ENCODE measurements around the gene KBTBD13.

The KBTBD13 gene

GRCh38 chr15:65038836-65039235 is 37.7 kb upstream of the KBTBD13 start:
- no peak overlapping the region for H2AFZ ChIP-seq (ENCODE audit: low read depth, low read length)
- no peak overlapping the region for H4K91ac ChIP-seq (ENCODE audit: low read length)

GRCh38 chr15:65040461-65040860 is 36.1 kb upstream of the KBTBD13 start:
- Histone ChIP-seq H2BK12ac (ENCODE audit: low read length in 2 of 2) (no peak overlapping the region), H3K14ac (ENCODE audit: low read length in 2 of 2) (no peak overlapping the region), H3K4me3 (ENCODE audit: insufficient read depth in 1 of 2, low read depth in 1 of 2, low read length in 2 of 2) (no peak overlapping the region), H3K9me3 (ENCODE audit: control insufficient read depth, low read length) (no peaks in the 10 kb centered on the region), H4K91ac (ENCODE audit: low read length) (no peak overlapping the region), H3K23ac (ENCODE audit: low read length in 2 of 2) (no peak overlapping the region), H3K9ac (ENCODE audit: low read length) (no peak overlapping the region), H3K36me3 (ENCODE audit: control insufficient read depth in 1 of 2, insufficient read depth in 2 of 2, low read depth in 1 of 2, low read length in 2 of 2) (no peaks in the 10 kb centered on the region), H3K27ac (ENCODE audit: low read length, poor library complexity, severe bottlenecking) (no peak overlapping the region), H3K4ac (ENCODE audit: low read depth in 1 of 2, low read length in 2 of 2) (no peak overlapping the region), H3K27me3 (ENCODE audit: control insufficient read depth in 1 of 2, insufficient read depth in 1 of 2, low read length in 2 of 2) (no peaks in the 10 kb centered on the region), H4K8ac (ENCODE audit: low read length) (no peak overlapping the region), H2BK15ac (ENCODE audit: low read depth, poor library complexity, severe bottlenecking) (no peak overlapping the region), H3K18ac (ENCODE audit: low read depth in 1 of 2, low read length in 2 of 2) (no peak overlapping the region), H3K79me1 (replicated peaks; ENCODE audit: low read length, poor library complexity, severe bottlenecking) (no peaks in the 10 kb centered on the region), H2BK120ac (ENCODE audit: low read depth, low read length) (no peak overlapping the region), H2AK5ac (ENCODE audit: low read length, severe bottlenecking) (no peak overlapping the region), H3K4me1 (ENCODE audit: control insufficient read depth, insufficient read depth, low read depth, low read length) (peaks cover 10% of the 10 kb centered on the region), H3K4me2 (ENCODE audit: low read length, poor library complexity, severe bottlenecking) (no peak overlapping the region), H2BK5ac (ENCODE audit: low read depth, low read length, poor library complexity, severe bottlenecking) (no peak overlapping the region), H2AFZ (ENCODE audit: low read depth, low read length) (no peak overlapping the region)
- 100% methylated on average over 2 of the region's 6 CpGs for WGBS
- DNase-seq: no peak

More at GRCh38 chr15:65038836-65039235, 37.7 kb upstream of the KBTBD13 start:
- no peak overlapping the region for H3K23ac ChIP-seq (ENCODE audit: low read length in 2 of 2)
- no peak for DNase-seq
- H2AK5ac ChIP-seq (ENCODE audit: low read length, severe bottlenecking): no peak overlapping the region
- H2BK12ac ChIP-seq (ENCODE audit: low read length in 2 of 2): no peak overlapping the region
- H3K9me3 ChIP-seq (ENCODE audit: control insufficient read depth, low read length): no peaks in the 10 kb centered on the region
- no peaks in the 10 kb centered on the region for H3K36me3 ChIP-seq (ENCODE audit: control insufficient read depth in 1 of 2, insufficient read depth in 2 of 2, low read depth in 1 of 2, low read length in 2 of 2)
- H3K4me3 ChIP-seq (ENCODE audit: insufficient read depth in 1 of 2, low read depth in 1 of 2, low read length in 2 of 2): no peak overlapping the region
- no peak overlapping the region for H2BK120ac ChIP-seq (ENCODE audit: low read depth, low read length)
- H3K27me3 ChIP-seq (ENCODE audit: control insufficient read depth in 1 of 2, insufficient read depth in 1 of 2, low read length in 2 of 2): no peaks in the 10 kb centered on the region
- H3K79me1 ChIP-seq (replicated peaks; ENCODE audit: low read length, poor library complexity, severe bottlenecking): no peaks in the 10 kb centered on the region
- no peak overlapping the region for H3K4ac ChIP-seq (ENCODE audit: low read depth in 1 of 2, low read length in 2 of 2)
- 71% methylated on average over 5 of the region's 5 CpGs for WGBS
- H3K4me2 ChIP-seq (ENCODE audit: low read length, poor library complexity, severe bottlenecking): no peak overlapping the region
- no peak overlapping the region for H3K27ac ChIP-seq (ENCODE audit: low read length, poor library complexity, severe bottlenecking)
- no peak overlapping the region for H2BK15ac ChIP-seq (ENCODE audit: low read depth, poor library complexity, severe bottlenecking)
- no peak overlapping the region for H3K14ac ChIP-seq (ENCODE audit: low read length in 2 of 2)
- peaks cover 1% of the 10 kb centered on the region for H3K4me1 ChIP-seq (ENCODE audit: control insufficient read depth, insufficient read depth, low read depth, low read length)
- H3K18ac ChIP-seq (ENCODE audit: low read depth in 1 of 2, low read length in 2 of 2): no peak overlapping the region
- H2BK5ac ChIP-seq (ENCODE audit: low read depth, low read length, poor library complexity, severe bottlenecking): no peak overlapping the region
- H3K9ac ChIP-seq (ENCODE audit: low read length): no peak overlapping the region
- peak overlapping the region; percentile 6 for H4K8ac ChIP-seq (ENCODE audit: low read length)

- Histone ChIP-seq H3K36me3 (ENCODE audit: control insufficient read depth in 1 of 2, insufficient read depth in 2 of 2, low read depth in 1 of 2, low read length in 2 of 2) (no peaks in the 10 kb centered on the region), H3K18ac (ENCODE audit: low read depth in 1 of 2, low read length in 2 of 2) (no peak overlapping the region), H2BK12ac (ENCODE audit: low read length in 2 of 2) (no peak overlapping the region), H3K14ac (ENCODE audit: low read length in 2 of 2) (no peak overlapping the region), H3K9me3 (ENCODE audit: control insufficient read depth, low read length) (no peaks in the 10 kb centered on the region), H2AFZ (ENCODE audit: low read depth, low read length) (no peak overlapping the region), H3K4me3 (ENCODE audit: insufficient read depth in 1 of 2, low read depth in 1 of 2, low read length in 2 of 2) (no peak overlapping the region), H3K27ac (ENCODE audit: low read length, poor library complexity, severe bottlenecking) (no peak overlapping the region), H3K4ac (ENCODE audit: low read depth in 1 of 2, low read length in 2 of 2) (no peak overlapping the region), H2BK5ac (ENCODE audit: low read depth, low read length, poor library complexity, severe bottlenecking) (no peak overlapping the region), H3K4me1 (ENCODE audit: control insufficient read depth, insufficient read depth, low read depth, low read length) (peaks cover 10% of the 10 kb centered on the region), H2AK5ac (ENCODE audit: low read length, severe bottlenecking) (no peak overlapping the region), H3K79me1 (replicated peaks; ENCODE audit: low read length, poor library complexity, severe bottlenecking) (no peaks in the 10 kb centered on the region), H3K27me3 (ENCODE audit: control insufficient read depth in 1 of 2, insufficient read depth in 1 of 2, low read length in 2 of 2) (no peaks in the 10 kb centered on the region), H3K9ac (ENCODE audit: low read length) (no peak overlapping the region), H2BK120ac (ENCODE audit: low read depth, low read length) (no peak overlapping the region), H4K8ac (ENCODE audit: low read length) (no peak overlapping the region), H2BK15ac (ENCODE audit: low read depth, poor library complexity, severe bottlenecking) (no peak overlapping the region), H3K4me2 (ENCODE audit: low read length, poor library complexity, severe bottlenecking) (no peak overlapping the region), H3K23ac (ENCODE audit: low read length in 2 of 2) (no peak overlapping the region), H4K91ac (ENCODE audit: low read length) (no peak overlapping the region)
- no peak for DNase-seq
- WGBS: 100% methylated on average over 2 of the region's 2 CpGs
Measured at GRCh38 chr15:65041787-65042186, 34.8 kb upstream of the KBTBD13 start.

GRCh38 chr15:65042776-65043327 is 33.7 kb upstream of the KBTBD13 start:
- peak overlapping the region; percentile 61 for H2AK5ac ChIP-seq (ENCODE audit: low read length, severe bottlenecking)
- no peaks in the 10 kb centered on the region for H3K27me3 ChIP-seq (ENCODE audit: control insufficient read depth in 1 of 2, insufficient read depth in 1 of 2, low read length in 2 of 2)
- no peak overlapping the region for H3K23ac ChIP-seq (ENCODE audit: low read length in 2 of 2)
- no peak overlapping the region for H4K91ac ChIP-seq (ENCODE audit: low read length)
- H2AFZ ChIP-seq (ENCODE audit: low read depth, low read length): no peak overlapping the region
- no peak overlapping the region for H3K9ac ChIP-seq (ENCODE audit: low read length)
- H3K36me3 ChIP-seq (ENCODE audit: control insufficient read depth in 1 of 2, insufficient read depth in 2 of 2, low read depth in 1 of 2, low read length in 2 of 2): no peaks in the 10 kb centered on the region
- H3K18ac ChIP-seq (ENCODE audit: low read depth in 1 of 2, low read length in 2 of 2): no peak overlapping the region
- H2BK15ac ChIP-seq (ENCODE audit: low read depth, poor library complexity, severe bottlenecking): no peak overlapping the region
- 56% methylated on average over 1 of the region's 4 CpGs for WGBS
- H3K4me1 ChIP-seq (ENCODE audit: control insufficient read depth, insufficient read depth, low read depth, low read length): peaks cover 10% of the 10 kb centered on the region
- H2BK12ac ChIP-seq (ENCODE audit: low read length in 2 of 2): no peak overlapping the region
- H2BK120ac ChIP-seq (ENCODE audit: low read depth, low read length): no peak overlapping the region
- H3K9me3 ChIP-seq (ENCODE audit: control insufficient read depth, low read length): no peaks in the 10 kb centered on the region
- H3K4ac ChIP-seq (ENCODE audit: low read depth in 1 of 2, low read length in 2 of 2): no peak overlapping the region
- no peak for DNase-seq
- H3K4me2 ChIP-seq (ENCODE audit: low read length, poor library complexity, severe bottlenecking): no peak overlapping the region
- H2BK5ac ChIP-seq (ENCODE audit: low read depth, low read length, poor library complexity, severe bottlenecking): no peak overlapping the region
- H3K27ac ChIP-seq (ENCODE audit: low read length, poor library complexity, severe bottlenecking): no peak overlapping the region
- no peak overlapping the region for H3K4me3 ChIP-seq (ENCODE audit: insufficient read depth in 1 of 2, low read depth in 1 of 2, low read length in 2 of 2)
- H3K14ac ChIP-seq (ENCODE audit: low read length in 2 of 2): peak overlapping the region in 1 of 2 experiments; percentile 46
- no peaks in the 10 kb centered on the region for H3K79me1 ChIP-seq (replicated peaks; ENCODE audit: low read length, poor library complexity, severe bottlenecking)
- H4K8ac ChIP-seq (ENCODE audit: low read length): no peak overlapping the region
